ENCODE data around the gene IL31RA. TPM values are rescaled to one million over a fixed set of nuclear protein-coding genes. Genes with fewer than 3 reads are reported as not detected.
A peak's percentile ranks its signal among the peaks of the same experiment; 100 is the strongest.
"Not testable (repeated sequence)": the region's sequence is repeated elsewhere in the genome, so short reads cannot be mapped to it uniquely, and the experiment has no call there.

Gene IL31RA
- total RNA-seq, 1 donor from 2014 or later = not detected

GRCh38 chr5:55935371-55935770 is 84.2 kb downstream of the IL31RA start:
- DNase-seq (ENCODE audit: low read depth, low spot score) = no peak
- Mint-ChIP-seq H3K36me3 (ENCODE audit: low read depth) (no peaks in the 10 kb centered on the region), H3K27ac (ENCODE audit: unreplicated experiment) (no peak overlapping the region)

GRCh38 chr5:55936100-55936693 is 85.0 kb downstream of the IL31RA start:
- peak; percentile 95 for TF ChIP-seq CTCF (conservative IDR thresholded peaks at IDR 0.05)
- no peaks in the 10 kb centered on the region for H3K9me3 Mint-ChIP-seq
- H3K27ac Mint-ChIP-seq (ENCODE audit: unreplicated experiment) = no peak overlapping the region
- peaks cover under 1% of the 10 kb centered on the region for H3K36me3 Mint-ChIP-seq (ENCODE audit: low read depth)
- peak; percentile 82 for DNase-seq (ENCODE audit: low read depth, low spot score)
- H3K4me1 Mint-ChIP-seq = no peaks in the 10 kb centered on the region
- no peak overlapping the region for H3K4me3 Mint-ChIP-seq
- H3K27me3 Mint-ChIP-seq (ENCODE audit: low read depth) = no peaks in the 10 kb centered on the region

More at GRCh38 chr5:55935371-55935770, 84.2 kb downstream of the IL31RA start:
- Mint-ChIP-seq H3K27me3 (ENCODE audit: low read depth) (no peaks in the 10 kb centered on the region), H3K9me3 (no peaks in the 10 kb centered on the region), H3K4me3 (no peak overlapping the region), H3K4me1 (no peaks in the 10 kb centered on the region)
- no peak for TF ChIP-seq CTCF (conservative IDR thresholded peaks at IDR 0.05)

DNA sequence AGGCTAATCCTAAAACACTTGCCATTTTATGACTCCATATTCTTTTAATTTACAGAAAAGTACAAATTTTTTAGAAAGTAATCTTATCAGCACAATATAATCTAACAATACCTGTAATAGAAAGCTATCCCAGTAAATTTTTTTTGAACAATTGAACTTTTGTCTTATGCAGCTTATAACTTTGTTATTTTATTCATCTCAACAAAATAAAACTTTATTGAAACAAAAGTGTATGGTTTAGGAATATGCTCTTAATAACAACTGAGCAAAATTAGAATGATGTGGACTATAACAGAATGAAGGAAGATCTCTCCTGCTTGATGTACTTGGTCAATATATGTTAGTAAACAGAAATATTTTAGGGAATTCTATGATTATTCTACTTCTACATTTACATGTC is 86.4 kb downstream of the IL31RA start:
- not testable (repeated sequence) for H3K27me3 Mint-ChIP-seq (ENCODE audit: low read depth); H3K27ac Mint-ChIP-seq (ENCODE audit: unreplicated experiment); H3K4me3 Mint-ChIP-seq

DNA sequence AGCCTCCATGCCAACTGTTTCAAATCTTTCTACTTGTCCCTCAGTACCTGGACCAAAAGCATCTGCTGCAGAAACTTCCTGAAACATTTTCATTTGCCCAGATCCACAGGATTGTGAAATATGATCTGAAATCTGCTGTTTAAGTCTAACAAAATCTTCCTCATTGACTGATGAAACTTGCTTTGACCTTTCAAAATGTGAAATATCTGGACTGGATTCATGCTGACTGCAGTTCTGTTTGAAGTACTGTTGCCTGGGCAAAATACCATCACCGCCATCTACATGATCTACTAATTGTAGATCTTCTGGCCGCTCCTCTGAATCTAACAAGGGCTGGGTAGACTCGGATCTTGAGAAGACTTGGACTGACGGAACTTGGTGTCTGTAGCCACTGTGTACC is 90.0 kb downstream of the IL31RA start:
- not testable (repeated sequence) for H3K9me3 Mint-ChIP-seq; H3K4me3 Mint-ChIP-seq; H3K27ac Mint-ChIP-seq (ENCODE audit: unreplicated experiment); DNase-seq (ENCODE audit: low read depth, low spot score); H3K4me1 Mint-ChIP-seq; H3K27me3 Mint-ChIP-seq (ENCODE audit: low read depth)
- H3K36me3 Mint-ChIP-seq (ENCODE audit: low read depth) = peaks cover 13% of the 10 kb centered on the region

More for the DNA sequence above, 86.4 kb downstream of the IL31RA start:
- not testable (repeated sequence) for H3K36me3 Mint-ChIP-seq (ENCODE audit: low read depth); H3K9me3 Mint-ChIP-seq; H3K4me1 Mint-ChIP-seq; DNase-seq (ENCODE audit: low read depth, low spot score)

DNA sequence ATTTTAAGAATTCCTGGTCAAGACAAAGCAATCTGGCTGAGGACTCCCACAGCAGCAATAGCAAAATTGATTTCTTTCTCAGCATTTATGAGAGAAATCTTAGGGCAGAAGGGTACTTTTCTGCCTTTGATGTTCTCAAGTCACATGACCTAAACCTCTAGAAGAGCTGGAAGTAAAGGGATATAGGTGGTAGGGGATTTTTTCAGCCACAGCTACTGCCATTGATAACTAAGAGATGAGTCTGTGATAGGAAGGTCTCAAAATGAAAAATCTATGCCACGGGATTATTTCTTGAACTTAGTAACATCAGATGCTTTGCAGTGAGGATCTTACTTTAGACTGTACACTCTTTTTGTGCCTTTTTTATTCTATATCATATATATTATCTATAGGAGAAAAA is 108.1 kb downstream of the IL31RA start:
- Mint-ChIP-seq H3K4me1 (no peaks in the 10 kb centered on the region), H3K4me3 (no peak overlapping the region), H3K9me3 (no peaks in the 10 kb centered on the region), H3K27me3 (ENCODE audit: low read depth) (no peaks in the 10 kb centered on the region), H3K27ac (ENCODE audit: unreplicated experiment) (no peak overlapping the region), H3K36me3 (ENCODE audit: low read depth) (peaks cover 3% of the 10 kb centered on the region)
- no peak for DNase-seq (ENCODE audit: low read depth, low spot score)
- no peak for TF ChIP-seq CTCF (conservative IDR thresholded peaks at IDR 0.05)

DNA sequence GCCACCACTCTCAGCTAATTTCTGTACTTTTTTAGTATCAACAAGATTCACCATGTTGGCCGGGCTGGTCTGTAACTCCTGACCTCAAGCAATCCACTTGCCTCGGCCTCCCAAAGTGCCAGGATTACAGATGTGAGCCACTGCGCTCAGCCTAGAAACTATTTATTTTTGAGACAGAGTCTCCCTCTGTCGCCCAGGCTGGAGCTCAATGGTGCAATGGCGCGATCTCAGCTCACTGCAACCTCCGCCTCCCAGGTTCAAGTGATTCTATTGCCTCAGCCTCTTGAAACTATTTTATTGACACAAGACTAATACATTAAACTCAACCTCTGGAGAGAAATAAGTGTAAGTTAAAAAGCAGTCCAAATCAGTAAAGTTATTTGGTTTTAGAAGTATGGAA is 109.6 kb downstream of the IL31RA start:
- H3K27ac Mint-ChIP-seq (ENCODE audit: unreplicated experiment) = no peak overlapping the region
- no peak for TF ChIP-seq CTCF (conservative IDR thresholded peaks at IDR 0.05)
- H3K4me3 Mint-ChIP-seq = no peak overlapping the region
- H3K9me3 Mint-ChIP-seq = no peaks in the 10 kb centered on the region
- DNase-seq (ENCODE audit: low read depth, low spot score) = no peak
- no peaks in the 10 kb centered on the region for H3K4me1 Mint-ChIP-seq
- peaks cover 3% of the 10 kb centered on the region for H3K36me3 Mint-ChIP-seq (ENCODE audit: low read depth)
- no peaks in the 10 kb centered on the region for H3K27me3 Mint-ChIP-seq (ENCODE audit: low read depth)

Data from neural crest cell (in vitro differentiated cells).